ENCODE results near the gene AIMP1. TPM values are rescaled to one million over a fixed set of nuclear protein-coding genes. Genes with fewer than 3 reads are reported as not detected.

AIMP1 gene
- total RNA-seq = 13.5 and 20.6 TPM in 2 replicates

GRCh38 chr4:106315968-106316772 lies at the start of gene AIMP1, which contains the start of gene TBCK:
TSS of gene AIMP1 (plus strand) at chr4:106316550. CDS start at chr4:106325010, 8,460 bp downstream.
TSS of gene TBCK (minus strand) at chr4:106316209. CDS start at chr4:106308960, 7,249 bp downstream.

DNA sequence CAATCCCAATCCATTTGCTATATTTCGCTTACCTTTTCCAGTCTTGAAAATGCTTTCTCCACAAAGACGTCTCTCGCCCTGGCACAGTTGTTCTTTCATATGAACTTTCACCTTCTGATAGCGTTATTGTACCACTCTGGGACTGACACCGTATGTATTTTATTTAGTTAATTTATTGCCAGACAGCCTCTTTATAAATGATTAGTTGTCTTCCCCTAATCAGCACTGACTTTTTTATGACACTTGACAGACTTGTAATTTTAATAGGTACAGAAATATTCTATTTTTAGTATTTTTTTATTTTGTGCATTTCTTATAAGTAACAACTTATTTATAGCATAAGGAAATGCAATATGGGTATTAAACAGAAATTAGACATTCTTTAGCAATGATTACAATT lies 52.3 kb downstream of the AIMP1 start, which contains the start of gene GIMD1:
GIMD1 (minus strand) TSS at position 101 of the 400 bp plus-strand sequence. CDS start 1,343 bp downstream, outside the sequence.

Other genes with a start within 250 kb of the AIMP1 start
- 19.0 and 36.8 TPM in 2 replicates for gene TBCK, start 341 bp upstream of the AIMP1 start, total RNA-seq
- not detected in 2 replicates for gene GIMD1, start 52.2 kb downstream of the AIMP1 start, total RNA-seq

Measured in cardiac atrium fibroblast (primary cell).